GM12892 (cell line): Measurements from ENCODE around the gene CCDC127.

Experiments used
- POLR2A ChIP-seq: IDR thresholded peaks from 2 replicates; pipeline ENCODE4 v1.6.1; 2011; ENCODE audit warnings: low read depth, low read length, control low read depth
- TAF1 ChIP-seq: IDR thresholded peaks from 2 replicates; pipeline ENCODE4 v1.6.1; 2011; ENCODE audit warnings: low read depth, mild to moderate bottlenecking, control low read depth, low read length, borderline replicate concordance

GRCh38 chr5:208449-209114, 9.4 kb downstream of the CCDC127 start:
- TF ChIP-seq TAF1, result no peak
- no peak for TF ChIP-seq POLR2A
